ENCODE measurements around the gene AJUBA.
A peak's percentile ranks its signal among the peaks of the same experiment; 100 is the strongest.
"Not testable (repeated sequence)": the region's sequence is repeated elsewhere in the genome, so short reads cannot be mapped to it uniquely, and the experiment has no call there.

Gene AJUBA

DNA sequence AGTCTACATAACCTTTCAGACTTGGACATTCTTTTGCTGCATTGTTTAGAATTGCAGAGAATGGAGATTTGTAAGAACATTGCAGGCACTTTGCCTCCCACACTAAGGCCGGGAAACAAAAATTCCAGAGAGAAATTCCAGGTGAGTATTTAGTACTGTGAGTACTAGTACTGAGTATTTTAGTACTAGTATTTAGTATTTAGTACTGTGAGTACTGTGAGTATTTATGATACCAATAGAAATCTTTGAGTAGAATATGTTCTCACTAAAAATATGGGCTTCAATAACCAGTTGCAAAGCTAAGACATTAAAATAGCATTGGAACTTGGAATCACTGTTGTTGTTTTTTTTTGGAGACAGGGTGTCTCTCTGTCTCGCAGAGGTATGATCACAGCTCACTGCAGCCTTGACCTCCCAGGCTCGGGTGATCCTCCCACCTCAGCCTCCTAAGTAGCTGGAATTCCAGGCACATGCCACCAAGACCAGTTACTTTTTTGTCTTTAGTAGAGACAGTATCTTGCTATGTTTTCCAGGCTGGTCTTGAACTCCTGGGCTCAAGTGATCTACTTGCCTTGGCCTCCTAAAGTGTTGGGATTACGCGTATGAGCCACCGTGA is 20.2 kb downstream of the AJUBA start:
- no peaks in the 10 kb centered on the region for H3K9me3 ChIP-seq (ENCODE audit: insufficient read depth, low read length)
- H2AFZ ChIP-seq (ENCODE audit: low read depth, low read length), result no peak overlapping the region
- TF ChIP-seq, protein P1, sequence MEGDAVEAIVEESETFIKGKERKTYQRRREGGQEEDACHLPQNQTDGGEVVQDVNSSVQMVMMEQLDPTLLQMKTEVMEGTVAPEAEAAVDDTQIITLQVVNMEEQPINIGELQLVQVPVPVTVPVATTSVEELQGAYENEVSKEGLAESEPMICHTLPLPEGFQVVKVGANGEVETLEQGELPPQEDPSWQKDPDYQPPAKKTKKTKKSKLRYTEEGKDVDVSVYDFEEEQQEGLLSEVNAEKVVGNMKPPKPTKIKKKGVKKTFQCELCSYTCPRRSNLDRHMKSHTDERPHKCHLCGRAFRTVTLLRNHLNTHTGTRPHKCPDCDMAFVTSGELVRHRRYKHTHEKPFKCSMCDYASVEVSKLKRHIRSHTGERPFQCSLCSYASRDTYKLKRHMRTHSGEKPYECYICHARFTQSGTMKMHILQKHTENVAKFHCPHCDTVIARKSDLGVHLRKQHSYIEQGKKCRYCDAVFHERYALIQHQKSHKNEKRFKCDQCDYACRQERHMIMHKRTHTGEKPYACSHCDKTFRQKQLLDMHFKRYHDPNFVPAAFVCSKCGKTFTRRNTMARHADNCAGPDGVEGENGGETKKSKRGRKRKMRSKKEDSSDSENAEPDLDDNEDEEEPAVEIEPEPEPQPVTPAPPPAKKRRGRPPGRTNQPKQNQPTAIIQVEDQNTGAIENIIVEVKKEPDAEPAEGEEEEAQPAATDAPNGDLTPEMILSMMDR (IDR thresholded peaks at IDR 0.05; ENCODE audit: low read depth, low read length), result no peak
- no peak for TF ChIP-seq EZH2phosphoT487 (IDR thresholded peaks at IDR 0.05; ENCODE audit: low read depth)
- no peak overlapping the region for H3K27ac ChIP-seq (ENCODE audit: low read length)
- H3K36me3 ChIP-seq (replicated peaks; ENCODE audit: low read depth, low read length), result no peaks in the 10 kb centered on the region
- H3K4me2 ChIP-seq (ENCODE audit: low read length), result no peak overlapping the region
- no peak overlapping the region for H3K9ac ChIP-seq (ENCODE audit: low read length)
- no peaks in the 10 kb centered on the region for H4K20me1 ChIP-seq (ENCODE audit: insufficient read depth, low read length)
- H3K79me2 ChIP-seq (ENCODE audit: low read length), result no peaks in the 10 kb centered on the region
- H3K4me3 ChIP-seq (ENCODE audit: low read length), result no peak overlapping the region
- H3K27me3 ChIP-seq (ENCODE audit: low read depth, low read length), result no peaks in the 10 kb centered on the region
- H3K4me1 ChIP-seq (ENCODE audit: low read length), result peaks cover 3% of the 10 kb centered on the region

DNA sequence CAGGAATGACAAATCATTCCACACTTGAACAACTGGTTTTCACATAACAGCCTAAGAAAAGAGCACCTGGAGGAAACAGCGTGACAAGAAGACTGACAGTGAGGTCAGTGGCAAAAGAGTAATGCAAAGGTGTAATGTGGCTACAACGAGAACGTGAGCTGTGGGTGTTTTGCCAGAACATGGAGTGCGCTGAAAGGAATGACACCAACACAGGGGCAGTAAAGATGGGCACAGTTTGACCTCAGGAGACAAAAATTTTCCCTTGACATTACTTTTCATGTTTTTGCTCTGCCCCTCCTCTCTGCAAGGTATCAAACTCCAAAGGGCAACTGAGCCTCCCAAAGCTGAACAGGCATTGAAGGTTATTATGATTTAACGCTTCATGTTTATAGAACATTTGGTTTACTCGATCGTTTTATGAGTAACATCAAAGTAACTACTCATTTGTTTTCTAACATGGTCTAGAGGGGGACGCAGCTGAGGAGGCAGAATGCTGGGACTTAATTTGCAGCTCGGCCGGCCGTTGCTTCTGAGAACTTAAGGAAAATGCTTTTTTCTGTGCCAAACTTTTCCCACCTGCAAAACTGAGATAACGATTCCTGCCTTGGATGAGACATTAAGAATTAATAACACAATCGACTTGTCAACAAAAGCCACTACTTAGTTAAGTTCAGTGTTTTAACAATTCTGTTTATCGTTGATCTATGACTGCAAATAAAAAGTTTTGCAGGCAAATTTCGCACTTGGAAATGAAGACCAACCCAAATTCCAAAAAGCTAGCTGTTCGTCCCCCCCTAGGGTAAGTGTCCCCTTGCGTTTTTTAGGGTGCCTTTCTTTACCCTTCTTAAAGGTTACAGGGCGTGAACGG is 26.4 kb downstream of the AJUBA start:
- Histone ChIP-seq H2AFZ (ENCODE audit: low read depth, low read length) (peak overlapping the region; percentile 90; the same call in 1 of the 2 replicates), H3K36me3 (replicated peaks; ENCODE audit: low read depth, low read length) (peaks cover 29% of the 10 kb centered on the region), H3K9ac (ENCODE audit: low read length) (peak overlapping the region; percentile 98), H3K4me1 (ENCODE audit: low read length) (peaks cover 9% of the 10 kb centered on the region), H3K9me3 (ENCODE audit: insufficient read depth, low read length) (no peaks in the 10 kb centered on the region), H3K4me3 (ENCODE audit: low read length) (peak overlapping the region; percentile 96), H3K27ac (ENCODE audit: low read length) (peak overlapping the region; percentile 79), H3K27me3 (ENCODE audit: low read depth, low read length) (no peaks in the 10 kb centered on the region), H4K20me1 (ENCODE audit: insufficient read depth, low read length) (no peaks in the 10 kb centered on the region), H3K4me2 (ENCODE audit: low read length) (peak overlapping the region; percentile 91), H3K79me2 (ENCODE audit: low read length) (peaks cover 13% of the 10 kb centered on the region)
- TF ChIP-seq, protein P1 (IDR thresholded peaks at IDR 0.05; ENCODE audit: low read depth, low read length), result no peak
- TF ChIP-seq EZH2phosphoT487 (IDR thresholded peaks at IDR 0.05; ENCODE audit: low read depth), result no peak

DNA sequence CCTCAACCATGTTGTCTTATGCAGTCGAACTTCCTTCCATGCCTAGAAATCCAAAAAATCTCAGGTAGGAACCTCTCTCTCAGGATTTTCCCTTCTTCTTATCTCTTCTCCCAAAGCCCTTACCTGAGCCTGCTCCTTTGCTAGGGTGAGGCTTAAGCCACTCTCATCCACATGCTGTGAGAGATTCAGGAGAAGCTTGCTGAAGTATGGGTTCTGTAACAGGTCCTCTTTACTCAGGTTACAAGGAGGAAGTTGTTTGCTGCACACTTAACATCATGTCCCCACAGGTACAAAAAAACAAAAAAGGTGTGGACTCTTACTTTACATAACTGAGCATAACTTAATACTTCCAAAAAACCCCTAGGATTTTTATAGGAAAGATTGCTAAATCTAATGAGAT is 29.9 kb downstream of the AJUBA start:
- Histone ChIP-seq H2AFZ (ENCODE audit: low read depth, low read length) (no peak overlapping the region), H3K79me2 (ENCODE audit: low read length) (peaks cover 13% of the 10 kb centered on the region), H4K20me1 (ENCODE audit: insufficient read depth, low read length) (no peaks in the 10 kb centered on the region), H3K9me3 (ENCODE audit: insufficient read depth, low read length) (no peaks in the 10 kb centered on the region), H3K4me1 (ENCODE audit: low read length) (peaks cover 6% of the 10 kb centered on the region), H3K4me2 (ENCODE audit: low read length) (no peak overlapping the region), H3K4me3 (ENCODE audit: low read length) (no peak overlapping the region), H3K36me3 (replicated peaks; ENCODE audit: low read depth, low read length) (peaks cover 47% of the 10 kb centered on the region), H3K27me3 (ENCODE audit: low read depth, low read length) (no peaks in the 10 kb centered on the region), H3K27ac (ENCODE audit: low read length) (no peak overlapping the region), H3K9ac (ENCODE audit: low read length) (no peak overlapping the region)
- TF ChIP-seq, protein P1 (IDR thresholded peaks at IDR 0.05; ENCODE audit: low read depth, low read length), result no peak
- TF ChIP-seq EZH2phosphoT487 (IDR thresholded peaks at IDR 0.05; ENCODE audit: low read depth), result no peak

DNA sequence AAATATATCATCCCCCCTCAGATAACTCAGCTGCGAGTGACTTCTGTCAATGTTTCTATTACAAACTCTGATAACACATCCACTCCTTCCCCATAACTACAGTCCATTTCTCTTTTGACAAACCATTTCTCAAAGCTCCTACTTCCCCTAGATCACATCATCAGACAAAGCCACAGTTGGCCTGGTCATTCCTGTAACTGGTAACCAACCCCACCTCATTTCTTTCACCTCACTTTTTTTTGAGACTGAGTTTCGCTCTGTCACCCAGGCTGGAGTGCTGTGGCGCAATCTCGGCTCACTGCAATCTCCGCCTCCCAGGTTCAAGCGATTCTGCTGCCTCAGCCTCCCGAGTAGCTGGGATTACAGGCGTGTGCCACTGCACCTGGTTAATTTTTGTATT is 30.6 kb downstream of the AJUBA start:
- not testable (repeated sequence) for H3K9me3 ChIP-seq (ENCODE audit: insufficient read depth, low read length); H3K4me2 ChIP-seq (ENCODE audit: low read length); H3K27me3 ChIP-seq (ENCODE audit: low read depth, low read length); H3K27ac ChIP-seq (ENCODE audit: low read length); H2AFZ ChIP-seq (ENCODE audit: low read depth, low read length); H3K9ac ChIP-seq (ENCODE audit: low read length); H4K20me1 ChIP-seq (ENCODE audit: insufficient read depth, low read length); H3K4me1 ChIP-seq (ENCODE audit: low read length); H3K4me3 ChIP-seq (ENCODE audit: low read length)
- peaks cover 53% of the 10 kb centered on the region for H3K36me3 ChIP-seq (replicated peaks; ENCODE audit: low read depth, low read length)
- H3K79me2 ChIP-seq (ENCODE audit: low read length), result peaks cover 12% of the 10 kb centered on the region
